ENCODE measurements around the gene SRD5A3. TPM values are rescaled to one million over a fixed set of nuclear protein-coding genes. Genes with fewer than 3 reads are reported as not detected.

SRD5A3 gene
- total and polyA plus RNA-seq, 9 of the 15 experiments (the other 6 are each of a cell fraction or from before 2014, with no cell fraction given), result 2.5 to 37.0 (median 13.3) TPM

GRCh38 chr4:55386840-55387239 is 40.8 kb downstream of the SRD5A3 start (continued):
- TF ChIP-seq KDM5B (IDR thresholded peaks at IDR 0.05; ENCODE audit: insufficient replicate concordance, low read depth, low read length) (no peak), PBX2 (CRISPR knock-in tag; IDR thresholded peaks at IDR 0.05; ENCODE audit: low read depth) (no peak), PBX2 (tag; conservative IDR thresholded peaks at IDR 0.05; ENCODE audit: low read depth) (no peak), JUND (IDR thresholded peaks at IDR 0.05; ENCODE audit: borderline replicate concordance, low read depth, low read length) (peak; percentile 78), JUND (tag; IDR thresholded peaks at IDR 0.05; ENCODE audit: borderline replicate concordance, low read depth, low read length) (peak; percentile 63; the same call in 1 of the 3 replicates), SP2 (IDR thresholded peaks at IDR 0.05; ENCODE audit: extremely low read depth, low read depth, low read length, poor library complexity, severe bottlenecking) (no peak), COPS2 (conservative IDR thresholded peaks at IDR 0.05) (no peak), HMGN3 (IDR thresholded peaks at IDR 0.05; ENCODE audit: borderline replicate concordance, extremely low read depth, insufficient read length, low read depth, low read length) (peak; percentile 75), CHD1 (IDR thresholded peaks at IDR 0.05; ENCODE audit: low read length) (no peak), RCOR1 (IDR thresholded peaks at IDR 0.05; ENCODE audit: borderline replicate concordance in 1 of 2, low read depth in 2 of 2, low read length in 2 of 2) (peak in 1 of 2 experiments; percentile 94; a peak in 2 of 4 replicates), SRSF3 (IDR thresholded peaks at IDR 0.05; ENCODE audit: insufficient read depth, low read length) (no peak), ZNF584 (CRISPR knock-in tag; IDR thresholded peaks at IDR 0.05; ENCODE audit: low read depth) (no peak), DIDO1 (tag; IDR thresholded peaks at IDR 0.05; ENCODE audit: low read depth) (no peak), ZNF282 (CRISPR knock-in tag; IDR thresholded peaks at IDR 0.05) (no peak), PML (IDR thresholded peaks at IDR 0.05; ENCODE audit: low read length) (peak; percentile 98), ELF1 (tag; IDR thresholded peaks at IDR 0.05) (no peak), TEAD4 (IDR thresholded peaks at IDR 0.05; ENCODE audit: low read length) (peak; percentile 99), TEAD4 (CRISPR knock-in tag; IDR thresholded peaks at IDR 0.05; ENCODE audit: borderline replicate concordance) (no peak), TFAP4 (CRISPR knock-in tag; IDR thresholded peaks at IDR 0.05; ENCODE audit: borderline replicate concordance) (peak; percentile 44; the same call in 1 of the 2 replicates), ZNF436 (CRISPR knock-in tag; IDR thresholded peaks at IDR 0.05) (no peak), SIN3A (IDR thresholded peaks at IDR 0.05; ENCODE audit: borderline replicate concordance in 2 of 2, control insufficient read depth in 1 of 2, low read depth in 2 of 2, low read length in 2 of 2) (no peak), U2AF2 (optimal IDR thresholded peaks at IDR 0.05; ENCODE audit: low read depth, low read length) (no peak), CREB3L1 (IDR thresholded peaks at IDR 0.05; ENCODE audit: borderline replicate concordance, low read depth) (0 out of 2 replicates have a peak, but pooled peaks have one; percentile 19), BCL6 (CRISPR knock-in tag; IDR thresholded peaks at IDR 0.05) (peak; percentile 61; the same call in 1 of the 2 replicates), ZNF174 (CRISPR knock-in tag; IDR thresholded peaks at IDR 0.05) (no peak)
